SIG-M5 treated with dmso at 0.1 percent for 504 hours (cell line): ENCODE data around the gene GTF2E1.

ENCODE experiments used
- DNase-seq: peaks from one replicate; lab custom pipeline; 2025; ENCODE audit not compliant: unreplicated experiment; lab: John Stamatoyannopoulos, UW

Gene GTF2E1

GRCh38 chr3:120797857-120798256 lies 55.3 kb downstream of the GTF2E1 start:
- no peak for DNase-seq

- no peak for DNase-seq
These were observed 55.8 kb downstream of the GTF2E1 start for GRCh38 chr3:120798346-120798745.

GRCh38 chr3:120800625-120801024 lies 58.1 kb downstream of the GTF2E1 start:
- no peak for DNase-seq

- DNase-seq: no peak
These were observed 58.9 kb downstream of the GTF2E1 start for GRCh38 chr3:120801484-120801883.

GRCh38 chr3:120802916-120803315 lies 60.4 kb downstream of the GTF2E1 start:
- DNase-seq: no peak

- no peak for DNase-seq
These were observed 74.2 kb downstream of the GTF2E1 start for GRCh38 chr3:120816728-120817127.

- DNase-seq: no peak
These were observed 78.2 kb downstream of the GTF2E1 start for GRCh38 chr3:120820748-120821147.

- no peak for DNase-seq
These were observed 78.9 kb downstream of the GTF2E1 start for GRCh38 chr3:120821426-120821825.

- no peak for DNase-seq
These were observed 80.6 kb downstream of the GTF2E1 start for GRCh38 chr3:120823156-120823555.

- DNase-seq: no peak
These were observed 82.1 kb downstream of the GTF2E1 start for GRCh38 chr3:120824613-120825012.

- DNase-seq: no peak
These were observed 86.3 kb downstream of the GTF2E1 start for GRCh38 chr3:120828796-120829195.

GRCh38 chr3:120831066-120831465 lies 88.5 kb downstream of the GTF2E1 start:
- DNase-seq: no peak
